ENCODE data around the gene LIPA.

The LIPA gene

GRCh38 chr10:89281606-89282395 is 30.2 kb upstream of the LIPA start:
- H3K36me3 ChIP-seq (ENCODE audit: insufficient read depth, low read length) = no peaks in the 10 kb centered on the region
- H2AFZ ChIP-seq (ENCODE audit: low read depth, low read length) = no peak overlapping the region
- H3K4me3 ChIP-seq (ENCODE audit: low read length) = no peak overlapping the region
- H3K27me3 ChIP-seq (ENCODE audit: insufficient read depth, low read length) = no peaks in the 10 kb centered on the region
- no peaks in the 10 kb centered on the region for H3K9me3 ChIP-seq (ENCODE audit: low read length)
- H3K4me1 ChIP-seq (ENCODE audit: insufficient read depth, low read length) = peaks cover 13% of the 10 kb centered on the region

DNA sequence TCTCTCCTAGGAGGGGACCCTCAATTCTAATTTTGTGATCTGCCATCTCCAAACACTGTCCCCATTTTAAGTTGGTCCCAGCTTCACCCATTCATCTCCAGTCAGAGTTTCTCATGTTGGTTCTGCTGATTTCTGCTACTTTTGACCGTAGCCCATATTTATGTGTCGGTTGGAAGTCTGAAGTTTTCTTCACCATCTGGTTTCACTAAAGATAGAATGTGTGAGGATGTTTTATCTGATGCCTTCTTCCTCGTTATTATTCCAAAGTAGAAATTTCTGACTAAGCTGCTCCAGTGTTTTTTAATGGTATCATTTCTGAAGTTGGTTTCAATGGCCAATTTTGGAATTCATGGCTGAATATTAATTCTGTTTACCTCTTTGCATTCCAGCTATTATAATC is 28.9 kb upstream of the LIPA start:
- Histone ChIP-seq H2AFZ (ENCODE audit: low read depth, low read length) (no peak overlapping the region), H3K4me1 (ENCODE audit: insufficient read depth, low read length) (peaks cover 13% of the 10 kb centered on the region), H3K27me3 (ENCODE audit: insufficient read depth, low read length) (no peaks in the 10 kb centered on the region), H3K4me3 (ENCODE audit: low read length) (no peak overlapping the region), H3K36me3 (ENCODE audit: insufficient read depth, low read length) (no peaks in the 10 kb centered on the region), H3K9me3 (ENCODE audit: low read length) (no peaks in the 10 kb centered on the region)

- no peaks in the 10 kb centered on the region for H3K27me3 ChIP-seq (ENCODE audit: insufficient read depth, low read length)
- H3K4me1 ChIP-seq (ENCODE audit: insufficient read depth, low read length) = peaks cover 13% of the 10 kb centered on the region
- no peaks in the 10 kb centered on the region for H3K36me3 ChIP-seq (ENCODE audit: insufficient read depth, low read length)
- no peaks in the 10 kb centered on the region for H3K9me3 ChIP-seq (ENCODE audit: low read length)
- no peak overlapping the region for H2AFZ ChIP-seq (ENCODE audit: low read depth, low read length)
- no peak overlapping the region for H3K4me3 ChIP-seq (ENCODE audit: low read length)
Measured at GRCh38 chr10:89279421-89279869, 27.9 kb upstream of the LIPA start.

DNA sequence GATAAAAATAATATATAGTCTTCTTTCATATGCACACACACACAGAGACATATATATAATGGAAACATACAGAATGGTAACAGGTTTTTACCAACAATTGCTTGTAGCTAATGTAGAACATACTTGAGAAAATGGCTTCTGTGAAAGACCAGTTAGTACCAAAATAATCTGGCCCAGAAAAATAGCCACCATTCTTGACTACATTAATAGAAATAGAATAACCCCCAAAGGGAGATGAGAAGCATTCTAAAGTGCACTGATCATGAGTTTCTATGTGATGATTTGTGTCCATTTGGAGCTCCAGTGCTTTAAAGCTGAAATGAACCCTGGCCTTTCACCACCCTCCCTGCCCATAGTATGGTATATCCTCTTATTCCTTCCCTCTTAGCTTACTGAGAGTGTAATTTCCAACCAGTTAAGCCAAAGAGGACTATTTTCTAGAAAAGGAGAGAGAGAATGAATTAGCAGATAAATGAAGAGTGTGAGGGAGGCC is 27.4 kb upstream of the LIPA start:
- Histone ChIP-seq H3K36me3 (ENCODE audit: insufficient read depth, low read length) (no peaks in the 10 kb centered on the region), H3K4me1 (ENCODE audit: insufficient read depth, low read length) (peaks cover 9% of the 10 kb centered on the region), H3K9me3 (ENCODE audit: low read length) (no peaks in the 10 kb centered on the region), H3K27me3 (ENCODE audit: insufficient read depth, low read length) (no peaks in the 10 kb centered on the region), H2AFZ (ENCODE audit: low read depth, low read length) (no peak overlapping the region), H3K4me3 (ENCODE audit: low read length) (no peak overlapping the region)

- Histone ChIP-seq H2AFZ (ENCODE audit: low read depth, low read length) (no peak overlapping the region), H3K9me3 (ENCODE audit: low read length) (no peaks in the 10 kb centered on the region), H3K27me3 (ENCODE audit: insufficient read depth, low read length) (no peaks in the 10 kb centered on the region), H3K4me1 (ENCODE audit: insufficient read depth, low read length) (peaks cover 4% of the 10 kb centered on the region), H3K36me3 (ENCODE audit: insufficient read depth, low read length) (no peaks in the 10 kb centered on the region), H3K4me3 (ENCODE audit: low read length) (no peak overlapping the region)
Measured at GRCh38 chr10:89278034-89278535, 26.5 kb upstream of the LIPA start.

GRCh38 chr10:89275383-89275782 is 23.8 kb upstream of the LIPA start:
- Histone ChIP-seq H3K36me3 (ENCODE audit: insufficient read depth, low read length) (no peaks in the 10 kb centered on the region), H3K27me3 (ENCODE audit: insufficient read depth, low read length) (no peaks in the 10 kb centered on the region), H3K4me3 (ENCODE audit: low read length) (no peak overlapping the region), H3K9me3 (ENCODE audit: low read length) (no peaks in the 10 kb centered on the region), H2AFZ (ENCODE audit: low read depth, low read length) (no peak overlapping the region), H3K4me1 (ENCODE audit: insufficient read depth, low read length) (peaks cover 4% of the 10 kb centered on the region)

GRCh38 chr10:89274928-89275327 is 23.4 kb upstream of the LIPA start:
- Histone ChIP-seq H2AFZ (ENCODE audit: low read depth, low read length) (no peak overlapping the region), H3K27me3 (ENCODE audit: insufficient read depth, low read length) (no peaks in the 10 kb centered on the region), H3K4me1 (ENCODE audit: insufficient read depth, low read length) (peaks cover 4% of the 10 kb centered on the region), H3K9me3 (ENCODE audit: low read length) (no peaks in the 10 kb centered on the region), H3K4me3 (ENCODE audit: low read length) (no peak overlapping the region), H3K36me3 (ENCODE audit: insufficient read depth, low read length) (no peaks in the 10 kb centered on the region)

DNA sequence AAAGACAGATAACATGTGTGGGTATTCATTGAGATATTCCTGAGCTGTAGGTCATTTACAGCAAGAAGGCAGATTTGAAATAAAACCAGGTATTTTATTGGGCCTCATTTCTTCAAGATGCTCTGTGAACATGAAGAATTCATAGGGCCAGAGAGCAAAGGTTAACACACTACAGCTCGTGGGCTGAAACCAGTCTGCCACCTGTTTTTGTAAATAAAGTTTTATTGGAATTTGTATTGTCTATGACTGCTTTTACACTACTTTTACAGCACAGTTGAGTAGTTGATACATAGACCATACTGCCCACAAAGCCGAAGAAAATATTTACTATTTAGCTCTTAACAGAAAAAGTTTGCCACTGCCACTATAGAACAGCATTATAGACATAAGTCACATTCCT is 22.1 kb upstream of the LIPA start:
- Histone ChIP-seq H3K4me3 (ENCODE audit: low read length) (no peak overlapping the region), H3K9me3 (ENCODE audit: low read length) (no peaks in the 10 kb centered on the region), H2AFZ (ENCODE audit: low read depth, low read length) (no peak overlapping the region), H3K27me3 (ENCODE audit: insufficient read depth, low read length) (no peaks in the 10 kb centered on the region), H3K36me3 (ENCODE audit: insufficient read depth, low read length) (no peaks in the 10 kb centered on the region), H3K4me1 (ENCODE audit: insufficient read depth, low read length) (peaks cover 4% of the 10 kb centered on the region)

GRCh38 chr10:89271532-89271931 is 20.0 kb upstream of the LIPA start:
- Histone ChIP-seq H3K27me3 (ENCODE audit: insufficient read depth, low read length) (no peaks in the 10 kb centered on the region), H3K4me3 (ENCODE audit: low read length) (no peak overlapping the region), H3K9me3 (ENCODE audit: low read length) (no peaks in the 10 kb centered on the region), H3K36me3 (ENCODE audit: insufficient read depth, low read length) (no peaks in the 10 kb centered on the region), H3K4me1 (ENCODE audit: insufficient read depth, low read length) (no peaks in the 10 kb centered on the region), H2AFZ (ENCODE audit: low read depth, low read length) (no peak overlapping the region)

DNA sequence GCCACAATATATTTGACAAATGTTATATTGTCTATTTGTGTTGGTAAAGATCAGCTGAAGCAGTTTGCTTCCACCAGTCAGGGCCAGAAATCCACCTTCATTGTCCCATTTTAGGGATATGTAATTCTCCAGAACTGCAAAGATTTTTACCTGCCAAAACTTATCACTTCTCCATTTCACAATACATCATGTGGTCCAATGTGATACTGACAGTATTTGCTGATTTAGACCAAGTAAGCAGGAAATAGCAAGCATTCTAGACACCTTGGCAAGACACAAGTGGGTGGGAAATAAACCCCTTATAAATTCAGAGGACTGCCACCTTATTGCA is 18.5 kb upstream of the LIPA start:
- no peaks in the 10 kb centered on the region for H3K27me3 ChIP-seq (ENCODE audit: insufficient read depth, low read length)
- no peaks in the 10 kb centered on the region for H3K36me3 ChIP-seq (ENCODE audit: insufficient read depth, low read length)
- H2AFZ ChIP-seq (ENCODE audit: low read depth, low read length) = no peak overlapping the region
- H3K9me3 ChIP-seq (ENCODE audit: low read length) = no peaks in the 10 kb centered on the region
- no peaks in the 10 kb centered on the region for H3K4me1 ChIP-seq (ENCODE audit: insufficient read depth, low read length)
- H3K4me3 ChIP-seq (ENCODE audit: low read length) = no peak overlapping the region

DNA sequence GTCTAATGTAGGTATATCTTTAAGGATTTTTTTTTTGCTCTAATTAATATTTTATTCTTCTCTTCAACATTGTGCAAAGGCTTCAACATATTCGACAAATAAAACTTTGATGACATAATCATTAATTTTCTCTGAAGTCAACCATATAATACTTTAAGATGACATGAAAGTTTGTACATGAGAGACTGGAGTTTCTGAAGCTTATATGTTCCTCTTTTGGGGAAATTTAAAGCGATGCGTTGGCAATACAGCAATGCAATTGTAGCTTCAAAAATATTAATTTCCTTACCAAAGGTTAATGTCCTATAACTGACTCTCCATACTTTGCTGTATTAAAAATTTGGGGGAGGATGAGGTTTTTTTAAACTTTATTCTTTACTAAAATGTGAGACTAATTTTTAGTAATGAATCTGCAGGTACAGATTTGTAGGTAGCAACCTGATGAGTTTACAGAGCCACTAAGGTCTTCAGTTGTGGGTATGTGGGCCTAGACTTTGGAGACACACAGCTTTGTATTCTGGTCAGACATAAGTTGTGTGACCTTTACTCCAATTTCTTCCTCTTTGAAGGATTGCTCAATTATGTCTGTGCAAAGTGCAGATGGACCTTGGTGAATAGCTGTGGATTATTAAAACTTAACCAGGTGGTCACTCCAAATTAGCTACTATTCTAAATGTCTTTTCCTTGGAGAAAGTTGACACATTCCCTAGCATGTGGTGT is 18.0 kb upstream of the LIPA start:
- Histone ChIP-seq H3K9me3 (ENCODE audit: low read length) (no peaks in the 10 kb centered on the region), H3K4me3 (ENCODE audit: low read length) (no peak overlapping the region), H2AFZ (ENCODE audit: low read depth, low read length) (no peak overlapping the region), H3K4me1 (ENCODE audit: insufficient read depth, low read length) (no peaks in the 10 kb centered on the region), H3K27me3 (ENCODE audit: insufficient read depth, low read length) (no peaks in the 10 kb centered on the region), H3K36me3 (ENCODE audit: insufficient read depth, low read length) (no peaks in the 10 kb centered on the region)

GRCh38 chr10:89266721-89267453 is 15.3 kb upstream of the LIPA start:
- Histone ChIP-seq H2AFZ (ENCODE audit: low read depth, low read length) (no peak overlapping the region), H3K36me3 (ENCODE audit: insufficient read depth, low read length) (no peaks in the 10 kb centered on the region), H3K9me3 (ENCODE audit: low read length) (peaks cover 4% of the 10 kb centered on the region), H3K4me3 (ENCODE audit: low read length) (no peak overlapping the region), H3K4me1 (ENCODE audit: insufficient read depth, low read length) (no peaks in the 10 kb centered on the region), H3K27me3 (ENCODE audit: insufficient read depth, low read length) (no peaks in the 10 kb centered on the region)

- Histone ChIP-seq H3K9me3 (ENCODE audit: low read length) (peaks cover 4% of the 10 kb centered on the region), H2AFZ (ENCODE audit: low read depth, low read length) (no peak overlapping the region), H3K27me3 (ENCODE audit: insufficient read depth, low read length) (no peaks in the 10 kb centered on the region), H3K4me1 (ENCODE audit: insufficient read depth, low read length) (peaks cover 4% of the 10 kb centered on the region), H3K36me3 (ENCODE audit: insufficient read depth, low read length) (no peaks in the 10 kb centered on the region), H3K4me3 (ENCODE audit: low read length) (no peak overlapping the region)
Measured at GRCh38 chr10:89263531-89263930, 12.0 kb upstream of the LIPA start.
